ENCODE measurements around the gene MRTFA.

DNA sequence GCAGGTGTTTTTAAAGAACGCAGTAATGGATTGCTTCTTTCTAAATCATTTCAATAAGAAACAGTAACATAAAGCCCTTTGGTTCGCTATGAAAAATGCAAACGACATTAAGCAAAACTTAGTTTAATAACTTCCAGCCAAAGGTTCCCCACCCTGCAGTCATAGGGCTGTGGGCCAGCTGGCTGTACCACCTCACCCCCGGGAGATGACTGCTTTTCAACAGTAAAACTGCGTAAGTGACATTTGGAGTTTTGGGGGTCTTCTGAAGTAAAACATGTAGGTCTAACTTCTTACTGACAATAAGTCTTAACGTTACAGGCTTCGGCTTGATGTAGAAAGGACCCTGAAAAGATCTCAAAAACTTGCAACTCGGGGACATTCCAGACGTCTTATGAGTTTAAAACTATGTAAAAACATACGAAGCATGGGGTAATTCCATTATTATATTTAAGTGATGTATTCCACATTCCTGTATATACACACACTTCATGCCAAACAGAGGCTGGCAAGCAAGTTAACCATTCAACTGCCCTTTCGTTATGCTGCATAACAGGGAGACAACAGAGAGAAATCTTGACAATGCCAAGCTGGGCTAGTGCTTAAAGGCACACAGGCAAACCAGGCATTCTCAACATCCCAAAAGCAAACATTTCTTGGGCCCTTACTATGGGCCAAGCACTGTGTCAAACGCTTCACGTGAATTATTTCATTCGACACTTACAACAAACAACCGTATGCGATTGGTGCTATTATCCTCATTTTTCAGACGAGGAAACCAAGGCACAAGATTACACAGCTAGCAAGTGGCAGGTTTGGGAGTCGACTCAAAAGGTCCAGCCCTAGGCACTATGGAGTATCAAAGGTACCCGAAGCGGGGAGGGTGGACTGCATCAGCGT, 1.2 kb downstream of the MRTFA start:
- TF ChIP-seq CTCF (IDR thresholded peaks at IDR 0.05) (no peak), POLR2A (IDR thresholded peaks at IDR 0.05) (no peak), POLR2AphosphoS5 (IDR thresholded peaks at IDR 0.05) (no peak)
